Smooth muscle cell (in vitro differentiated cells): ENCODE results near the gene TARDBP. TPM values are rescaled to one million over a fixed set of nuclear protein-coding genes. Genes with fewer than 3 reads are reported as not detected.

ENCODE experiments used
- DNase-seq: peaks from one replicate; lab custom pipeline; 2025; ENCODE audit not compliant: unreplicated experiment; lab: John Stamatoyannopoulos, UW
- H2AFZ ChIP-seq: fragments of 200-600 bp; sonication (generic); 2 replicates; pipeline ENCODE4 v1.6.0; 2016; ENCODE audit warnings: antibody characterized with exemption, low read depth, mild to moderate bottlenecking
- H3F3A ChIP-seq: fragments of 200-600 bp; sonication (generic); 2 replicates; pipeline ENCODE4 v1.6.0; 2017; ENCODE audit warnings: antibody characterized with exemption, low read depth
- H3K27ac ChIP-seq: fragments of 200-600 bp; sonication (generic); 2 replicates; pipeline ENCODE4 v1.5.1; 2016; ENCODE audit warnings: low read depth, mild to moderate bottlenecking
- H3K27me3 ChIP-seq: fragments of 200-600 bp; sonication (generic); 2 replicates; pipeline ENCODE4 v1.6.1; 2016; ENCODE audit warnings: low read depth, mild to moderate bottlenecking
- H3K36me3 ChIP-seq: fragments of 200-600 bp; sonication (generic); 2 replicates; pipeline ENCODE4 v1.5.1; 2016; ENCODE audit warnings: low read depth
- H3K4me1 ChIP-seq: fragments of 200-600 bp; sonication (generic); 2 replicates; pipeline ENCODE4 v1.5.1; 2016; ENCODE audit warnings: low read depth
- H3K4me2 ChIP-seq: fragments of 200-600 bp; sonication (generic); 2 replicates; pipeline ENCODE4 v1.6.0; 2016; ENCODE audit warnings: mild to moderate bottlenecking
- H3K4me3 ChIP-seq: fragments of 200-600 bp; sonication (generic); 2 replicates; pipeline ENCODE4 v1.5.1; 2016; ENCODE audit warnings: mild to moderate bottlenecking
- H3K79me2 ChIP-seq: fragments of 200-600 bp; sonication (generic); 2 replicates; pipeline ENCODE4 v1.6.0; 2016; ENCODE audit warnings: low read depth, mild to moderate bottlenecking
- H3K9ac ChIP-seq: fragments of 200-600 bp; sonication (generic); 2 replicates; pipeline ENCODE4 v1.6.0; 2016; ENCODE audit warnings: low read depth
- H3K9me3 ChIP-seq: fragments of 200-600 bp; sonication (generic); replicated peaks from 2 replicates; pipeline ENCODE4 v1.5.1; 2016; ENCODE audit warnings: low read depth
- H4K20me1 ChIP-seq: fragments of 200-600 bp; sonication (generic); 2 replicates; pipeline ENCODE4 v1.6.0; 2016; ENCODE audit warnings: low read depth
- CTCF ChIP-seq: fragments of 200-600 bp; sonication (generic); IDR thresholded peaks from 2 replicates; pipeline ENCODE4 v1.5.1; 2017; ENCODE audit warnings: borderline replicate concordance, mild to moderate bottlenecking, antibody characterized with exemption; ENCODE audit not compliant: insufficient read depth, poor library complexity, severe bottlenecking
- WGBS: methylation state at CpG from one replicate; pipeline ENCODE4 v1.1.7; 2016; ENCODE audit warnings: low lambda C conversion rate; 5-methylcytosine and 5-hydroxymethylcytosine counted together
- polyA plus RNA-seq: library from polyadenylated mRNA; unstranded; fragments of >200 nt; fragmentation: Nextera tagmentation; extraction: Ambion mirVana; gene quantifications from 2 replicates; pipeline ENCODE4 v1.2.1, GENCODE V29; 2016
- total RNA-seq: library from RNA; depleted of rRNA; stranded (reverse); fragments of >200 nt; gene quantifications from 2 replicates; pipeline ENCODE4 v1.2.3, GENCODE V29; 2014

Gene TARDBP
- total and polyA plus RNA-seq, 2 experiments from 2014 or later: 90.6 to 105 TPM

GRCh38 chr1:11067716-11068599 lies 55.5 kb downstream of the TARDBP start:
- 96% methylated on average over 18 of the region's 18 CpGs for WGBS
- Histone ChIP-seq H3K9me3 (no peaks in the 10 kb centered on the region), H3F3A (no peaks in the 10 kb centered on the region), H3K9ac (no peak overlapping the region), H3K27me3 (no peaks in the 10 kb centered on the region), H3K79me2 (no peaks in the 10 kb centered on the region), H3K4me2 (no peak overlapping the region), H2AFZ (no peak overlapping the region), H3K36me3 (peaks cover 7% of the 10 kb centered on the region), H3K27ac (no peak overlapping the region), H3K4me3 (no peak overlapping the region), H4K20me1 (no peaks in the 10 kb centered on the region), H3K4me1 (no peaks in the 10 kb centered on the region)
- DNase-seq: no peak
- TF ChIP-seq CTCF: no peak

- H3K79me2 ChIP-seq: no peaks in the 10 kb centered on the region
- H3K27me3 ChIP-seq: no peaks in the 10 kb centered on the region
- no peaks in the 10 kb centered on the region for H4K20me1 ChIP-seq
- no peaks in the 10 kb centered on the region for H3K4me1 ChIP-seq
- no peaks in the 10 kb centered on the region for H3F3A ChIP-seq
- H3K9me3 ChIP-seq: no peaks in the 10 kb centered on the region
- no peak overlapping the region for H3K9ac ChIP-seq
- H3K4me2 ChIP-seq: no peak overlapping the region
- DNase-seq: no peak
- 94% methylated on average over 16 of the region's 17 CpGs for WGBS
- H3K27ac ChIP-seq: no peak overlapping the region
- H3K4me3 ChIP-seq: no peak overlapping the region
- no peak overlapping the region for H2AFZ ChIP-seq
- H3K36me3 ChIP-seq: peaks cover 7% of the 10 kb centered on the region
- no peak for TF ChIP-seq CTCF
Measured at GRCh38 chr1:11068600-11069473, 56.4 kb downstream of the TARDBP start.

GRCh38 chr1:11070876-11071275 lies 58.4 kb downstream of the TARDBP start:
- no peaks in the 10 kb centered on the region for H3K9me3 ChIP-seq
- peaks cover 13% of the 10 kb centered on the region for H3K36me3 ChIP-seq
- DNase-seq: no peak
- WGBS: 94% methylated on average over 11 of the region's 11 CpGs
- no peaks in the 10 kb centered on the region for H3F3A ChIP-seq
- no peaks in the 10 kb centered on the region for H3K79me2 ChIP-seq
- no peak overlapping the region for H3K9ac ChIP-seq
- H3K27ac ChIP-seq: no peak overlapping the region
- no peak overlapping the region for H3K4me3 ChIP-seq
- no peaks in the 10 kb centered on the region for H3K4me1 ChIP-seq
- no peak overlapping the region for H3K4me2 ChIP-seq
- no peaks in the 10 kb centered on the region for H4K20me1 ChIP-seq
- H2AFZ ChIP-seq: no peak overlapping the region
- no peaks in the 10 kb centered on the region for H3K27me3 ChIP-seq
- TF ChIP-seq CTCF: no peak
